Neural progenitor cell (in vitro differentiated cells): ENCODE measurements around the gene PARVG. TPM values are rescaled to one million over a fixed set of nuclear protein-coding genes. Genes with fewer than 3 reads are reported as not detected.

ENCODE experiments used
- DNase-seq: peaks from one replicate; pipeline ENCODE4 v3.0.0-alpha.2; 2016; ENCODE audit warnings: low spot score
- H2AFZ ChIP-seq: fragments of 200-600 bp; sonication (generic); replicated peaks from 2 replicates; pipeline ENCODE4 v1.6.1; 2016; ENCODE audit warnings: antibody characterized with exemption
- H3F3A ChIP-seq: fragments of 200-600 bp; sonication (generic); 2 replicates; pipeline ENCODE4 v1.6.1; 2016; ENCODE audit warnings: antibody characterized with exemption, low read depth
- H3K27ac ChIP-seq: fragments of 200-600 bp; sonication (generic); 2 replicates; pipeline ENCODE4 v1.5.1; 2016; ENCODE audit warnings: mild to moderate bottlenecking
- H3K27me3 ChIP-seq: fragments of 200-600 bp; sonication (generic); 2 replicates; pipeline ENCODE4 v1.6.1; 2016; ENCODE audit warnings: mild to moderate bottlenecking, moderate library complexity
- H3K36me3 ChIP-seq: fragments of 200-600 bp; sonication (generic); 2 replicates; pipeline ENCODE4 v1.5.1; 2016
- H3K4me1 ChIP-seq: fragments of 200-600 bp; sonication (generic); 2 replicates; pipeline ENCODE4 v1.6.1; 2016; ENCODE audit warnings: mixed run types
- H3K4me2 ChIP-seq: fragments of 200-600 bp; sonication (generic); 2 replicates; pipeline ENCODE4 v1.6.1; 2016
- H3K4me3 ChIP-seq: fragments of 200-600 bp; sonication (generic); 2 replicates; pipeline ENCODE4 v1.5.1; 2016
- H3K79me2 ChIP-seq: fragments of 200-600 bp; sonication (generic); 2 replicates; pipeline ENCODE4 v1.6.1; 2016; ENCODE audit warnings: low read depth
- H3K9ac ChIP-seq: fragments of 200-600 bp; sonication (generic); 2 replicates; pipeline ENCODE4 v1.6.1; 2016
- H3K9me3 ChIP-seq: fragments of 200-600 bp; sonication (generic); 2 replicates; pipeline ENCODE4 v1.5.1; 2016; ENCODE audit warnings: low read depth
- H4K20me1 ChIP-seq: fragments of 200-600 bp; sonication (generic); 2 replicates; pipeline ENCODE4 v1.6.1; 2016; ENCODE audit warnings: low read depth
- H3K27ac Mint-ChIP-seq: 3 replicates; pipeline ENCODE4 v1.8.0; 2021; ENCODE audit warnings: mixed read lengths
- H3K27me3 Mint-ChIP-seq: 2 replicates; pipeline ENCODE4 v1.8.0; 2022; ENCODE audit warnings: low read depth, mild to moderate bottlenecking, inconsistent platforms, moderate library complexity, mixed read lengths; ENCODE audit not compliant: insufficient read depth
- H3K36me3 Mint-ChIP-seq: 3 replicates; pipeline ENCODE4 v1.8.0; 2021; ENCODE audit warnings: mixed read lengths
- H3K4me1 Mint-ChIP-seq: 3 replicates; pipeline ENCODE4 v1.8.0; 2021; ENCODE audit warnings: mixed read lengths
- H3K4me3 Mint-ChIP-seq: 3 replicates; pipeline ENCODE4 v1.8.0; 2021; ENCODE audit warnings: mild to moderate bottlenecking, moderate library complexity, mixed read lengths
- H3K9me3 Mint-ChIP-seq: 3 replicates; pipeline ENCODE4 v1.8.0; 2020; ENCODE audit warnings: mixed read lengths
- EZH2 ChIP-seq: fragments of 200-600 bp; sonication (generic); IDR thresholded peaks from 2 replicates; pipeline ENCODE4 v1.6.1; 2017; ENCODE audit warnings: antibody characterized with exemption, mild to moderate bottlenecking, moderate library complexity
- EZH2phosphoT487 ChIP-seq: fragments of 200-600 bp; sonication (generic); IDR thresholded peaks from 2 replicates; pipeline ENCODE4 v1.6.1; 2017; ENCODE audit warnings: antibody characterized with exemption
- total RNA-seq: library from RNA; depleted of rRNA; stranded (reverse); fragments of >200 nt; gene quantifications from 2 replicates; pipeline ENCODE4 v1.2.3, GENCODE V29; 2015; ENCODE audit warnings: low replicate concordance
- TF ChIP-seq, protein P1 (sequence below): fragments of 200-600 bp; sonication (generic); IDR thresholded peaks from 2 replicates; pipeline ENCODE4 v1.5.1; 2017; ENCODE audit warnings: antibody characterized with exemption, mild to moderate bottlenecking

PARVG gene
- total RNA-seq, 1 donor from 2014 or later = not detected

DNA sequence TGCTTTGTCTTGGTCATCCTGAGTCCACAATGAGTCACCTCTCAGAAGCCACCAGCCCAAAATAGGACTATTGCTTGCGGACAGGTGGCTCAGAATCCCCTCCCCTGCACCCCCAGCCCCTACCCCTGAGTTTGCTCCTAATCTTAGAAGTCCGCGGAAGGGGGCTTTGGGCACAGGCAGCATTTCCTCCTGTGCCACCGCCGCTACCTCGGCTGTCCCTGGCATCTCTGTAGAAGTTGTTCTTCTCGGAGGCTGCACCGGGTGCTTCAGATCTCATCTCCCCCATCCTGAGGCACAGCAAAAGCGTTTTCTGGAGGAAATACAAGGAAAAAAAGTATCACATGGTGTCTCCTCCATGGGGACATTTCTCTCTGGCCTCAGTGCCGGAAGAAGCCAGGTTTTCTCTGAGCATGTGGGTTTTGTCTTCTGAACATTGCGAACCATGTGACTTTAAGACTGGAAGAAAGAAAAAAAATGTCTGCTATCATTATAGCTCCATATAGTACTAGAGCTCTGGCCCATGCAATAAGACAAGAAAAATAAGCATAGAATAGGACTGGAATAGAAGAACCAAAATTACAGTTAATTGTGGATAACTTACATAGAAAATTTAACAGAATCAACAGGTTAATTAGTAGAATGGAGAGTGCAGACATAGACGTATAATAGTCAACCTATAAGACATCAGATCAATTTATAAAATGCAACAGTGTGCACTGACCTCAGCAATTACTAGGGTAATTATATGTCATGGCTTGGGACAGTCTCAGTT is 68.8 kb downstream of the PARVG start:
- H4K20me1 ChIP-seq = no peaks in the 10 kb centered on the region
- no peak overlapping the region for H3K4me2 ChIP-seq
- no peak overlapping the region for H3K4me3 ChIP-seq
- no peaks in the 10 kb centered on the region for H3K79me2 ChIP-seq
- no peaks in the 10 kb centered on the region for H3F3A ChIP-seq
- H3K27me3 ChIP-seq = no peaks in the 10 kb centered on the region
- no peaks in the 10 kb centered on the region for H3K4me1 ChIP-seq
- Mint-ChIP-seq H3K9me3 (peaks cover 22% of the 10 kb centered on the region), H3K27ac (no peak overlapping the region), H3K4me1 (no peaks in the 10 kb centered on the region), H3K4me3 (no peak overlapping the region), H3K27me3 (no peaks in the 10 kb centered on the region), H3K36me3 (peaks cover 5% of the 10 kb centered on the region)
- H2AFZ ChIP-seq = no peak overlapping the region
- H3K9me3 ChIP-seq = no peaks in the 10 kb centered on the region
- TF ChIP-seq EZH2phosphoT487 (no peak), EZH2 (no peak)
- TF ChIP-seq, protein P1, sequence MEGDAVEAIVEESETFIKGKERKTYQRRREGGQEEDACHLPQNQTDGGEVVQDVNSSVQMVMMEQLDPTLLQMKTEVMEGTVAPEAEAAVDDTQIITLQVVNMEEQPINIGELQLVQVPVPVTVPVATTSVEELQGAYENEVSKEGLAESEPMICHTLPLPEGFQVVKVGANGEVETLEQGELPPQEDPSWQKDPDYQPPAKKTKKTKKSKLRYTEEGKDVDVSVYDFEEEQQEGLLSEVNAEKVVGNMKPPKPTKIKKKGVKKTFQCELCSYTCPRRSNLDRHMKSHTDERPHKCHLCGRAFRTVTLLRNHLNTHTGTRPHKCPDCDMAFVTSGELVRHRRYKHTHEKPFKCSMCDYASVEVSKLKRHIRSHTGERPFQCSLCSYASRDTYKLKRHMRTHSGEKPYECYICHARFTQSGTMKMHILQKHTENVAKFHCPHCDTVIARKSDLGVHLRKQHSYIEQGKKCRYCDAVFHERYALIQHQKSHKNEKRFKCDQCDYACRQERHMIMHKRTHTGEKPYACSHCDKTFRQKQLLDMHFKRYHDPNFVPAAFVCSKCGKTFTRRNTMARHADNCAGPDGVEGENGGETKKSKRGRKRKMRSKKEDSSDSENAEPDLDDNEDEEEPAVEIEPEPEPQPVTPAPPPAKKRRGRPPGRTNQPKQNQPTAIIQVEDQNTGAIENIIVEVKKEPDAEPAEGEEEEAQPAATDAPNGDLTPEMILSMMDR = no peak
- no peak for DNase-seq
- H3K9ac ChIP-seq = no peak overlapping the region
- H3K36me3 ChIP-seq = no peaks in the 10 kb centered on the region
- no peak overlapping the region for H3K27ac ChIP-seq

DNA sequence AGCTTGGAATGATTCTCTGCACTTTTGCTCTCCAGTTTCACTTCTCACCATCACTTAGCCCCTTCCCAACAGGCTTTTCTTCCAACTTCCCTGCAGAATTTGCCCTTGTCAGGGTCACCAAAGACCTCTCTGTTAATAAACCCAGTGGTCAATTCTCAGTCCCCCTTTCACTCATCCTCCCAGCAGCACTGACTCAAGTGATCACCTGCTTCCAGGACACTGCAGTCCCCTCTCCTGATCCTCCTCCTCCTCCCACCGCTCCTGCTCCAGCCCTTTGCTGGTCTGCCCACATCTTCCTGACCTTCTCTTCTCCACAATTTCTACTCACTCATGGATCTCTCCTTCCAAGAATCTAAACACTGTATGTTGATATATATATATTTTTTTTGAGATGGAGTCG is 74.1 kb downstream of the PARVG start:
- no peaks in the 10 kb centered on the region for H3K27me3 Mint-ChIP-seq
- H3K9ac ChIP-seq = no peak overlapping the region
- no peak overlapping the region for H3K27ac Mint-ChIP-seq
- no peak overlapping the region for H3K4me3 ChIP-seq
- H3K9me3 ChIP-seq = no peaks in the 10 kb centered on the region
- peaks cover 17% of the 10 kb centered on the region for H3K9me3 Mint-ChIP-seq
- peaks cover 14% of the 10 kb centered on the region for H3K4me1 ChIP-seq
- no peak overlapping the region for H3K27ac ChIP-seq
- peaks cover 12% of the 10 kb centered on the region for H3K4me1 Mint-ChIP-seq
- peaks cover 18% of the 10 kb centered on the region for H3F3A ChIP-seq
- TF ChIP-seq EZH2 (no peak), EZH2phosphoT487 (no peak)
- H2AFZ ChIP-seq = no peak overlapping the region
- no peak for DNase-seq
- H3K79me2 ChIP-seq = no peaks in the 10 kb centered on the region
- H4K20me1 ChIP-seq = no peaks in the 10 kb centered on the region
- no peaks in the 10 kb centered on the region for H3K27me3 ChIP-seq
- peaks cover under 1% of the 10 kb centered on the region for H3K36me3 Mint-ChIP-seq
- no peaks in the 10 kb centered on the region for H3K36me3 ChIP-seq
- no peak overlapping the region for H3K4me2 ChIP-seq
- no peak overlapping the region for H3K4me3 Mint-ChIP-seq

- no peak overlapping the region for H3K4me3 ChIP-seq
- H3K79me2 ChIP-seq = no peaks in the 10 kb centered on the region
- no peak for DNase-seq
- H3K9me3 ChIP-seq = no peaks in the 10 kb centered on the region
- TF ChIP-seq EZH2phosphoT487 (no peak), EZH2 (no peak)
- TF ChIP-seq, protein P1 = no peak
- H3K4me1 ChIP-seq = peaks cover 14% of the 10 kb centered on the region
- H4K20me1 ChIP-seq = no peaks in the 10 kb centered on the region
- H3F3A ChIP-seq = peaks cover 18% of the 10 kb centered on the region
- no peaks in the 10 kb centered on the region for H3K36me3 ChIP-seq
- H3K9ac ChIP-seq = no peak overlapping the region
- peaks cover 5% of the 10 kb centered on the region for H3K9me3 Mint-ChIP-seq
- H3K4me1 Mint-ChIP-seq = peaks cover 12% of the 10 kb centered on the region
- no peaks in the 10 kb centered on the region for H3K36me3 Mint-ChIP-seq
- no peak overlapping the region for H3K27ac ChIP-seq
- H3K27ac Mint-ChIP-seq = no peak overlapping the region
- peaks cover 3% of the 10 kb centered on the region for H3K27me3 Mint-ChIP-seq
- no peaks in the 10 kb centered on the region for H3K27me3 ChIP-seq
- H3K4me3 Mint-ChIP-seq = no peak overlapping the region
- H2AFZ ChIP-seq = no peak overlapping the region
- no peak overlapping the region for H3K4me2 ChIP-seq
These were observed 75.4 kb downstream of the PARVG start for GRCh38 chr22:44256085-44256484.
